HuH-7 (cell line): ENCODE data around the gene TMEM63B.

ENCODE experiments used
- DNase-seq: peaks from one replicate; pipeline ENCODE4 v3.0.0; 2011; ENCODE audit warnings: low spot score

The TMEM63B gene

GRCh38 chr6:44117397-44118128 is 9.8 kb upstream of the TMEM63B start:
- DNase-seq, result no peak

GRCh38 chr6:44119704-44120262 is 7.6 kb upstream of the TMEM63B start:
- no peak for DNase-seq

GRCh38 chr6:44120692-44121443 is 6.5 kb upstream of the TMEM63B start:
- no peak for DNase-seq

- DNase-seq, result no peak
These were observed 4.6 kb upstream of the TMEM63B start for GRCh38 chr6:44122801-44123200.

GRCh38 chr6:44123544-44123943 is 3.8 kb upstream of the TMEM63B start:
- no peak for DNase-seq

- peak; percentile 40 for DNase-seq
These were observed 819 bp upstream of the TMEM63B start for GRCh38 chr6:44126320-44127149.

- DNase-seq, result peak; percentile 30
These were observed 915 bp downstream of the TMEM63B start for GRCh38 chr6:44128020-44128917.

- DNase-seq, result peak; percentile 46
These were observed 2.5 kb downstream of the TMEM63B start for GRCh38 chr6:44129841-44130322.

GRCh38 chr6:44131892-44132291 is 4.5 kb downstream of the TMEM63B start:
- DNase-seq, result no peak

GRCh38 chr6:44132476-44132875 is 5.1 kb downstream of the TMEM63B start:
- DNase-seq, result no peak

- peak; percentile 69 for DNase-seq
These were observed 5.9 kb downstream of the TMEM63B start for GRCh38 chr6:44133003-44133931.

- DNase-seq, result no peak
These were observed 6.8 kb downstream of the TMEM63B start for GRCh38 chr6:44133981-44134711.

GRCh38 chr6:44135173-44135758 is 7.9 kb downstream of the TMEM63B start:
- DNase-seq, result no peak

GRCh38 chr6:44135875-44136274 is 8.5 kb downstream of the TMEM63B start:
- no peak for DNase-seq

GRCh38 chr6:44138717-44139350 is 11.5 kb downstream of the TMEM63B start:
- DNase-seq, result no peak

GRCh38 chr6:44139351-44139743 is 12.0 kb downstream of the TMEM63B start:
- DNase-seq, result no peak

GRCh38 chr6:44142835-44143234 is 15.5 kb downstream of the TMEM63B start:
- no peak for DNase-seq

- DNase-seq, result no peak
These were observed 16.4 kb downstream of the TMEM63B start for GRCh38 chr6:44143731-44144130.
